GM21717 (cell line): ENCODE measurements around the gene MED8.

Experiments used
- ATAC-seq: cut with Tn5 transposase; IDR thresholded peaks from one replicate; pipeline ENCODE4 v1.9.1; 2021; ENCODE audit warnings: mild to moderate bottlenecking, moderate library complexity; ENCODE audit not compliant: unreplicated experiment

Gene MED8

DNA sequence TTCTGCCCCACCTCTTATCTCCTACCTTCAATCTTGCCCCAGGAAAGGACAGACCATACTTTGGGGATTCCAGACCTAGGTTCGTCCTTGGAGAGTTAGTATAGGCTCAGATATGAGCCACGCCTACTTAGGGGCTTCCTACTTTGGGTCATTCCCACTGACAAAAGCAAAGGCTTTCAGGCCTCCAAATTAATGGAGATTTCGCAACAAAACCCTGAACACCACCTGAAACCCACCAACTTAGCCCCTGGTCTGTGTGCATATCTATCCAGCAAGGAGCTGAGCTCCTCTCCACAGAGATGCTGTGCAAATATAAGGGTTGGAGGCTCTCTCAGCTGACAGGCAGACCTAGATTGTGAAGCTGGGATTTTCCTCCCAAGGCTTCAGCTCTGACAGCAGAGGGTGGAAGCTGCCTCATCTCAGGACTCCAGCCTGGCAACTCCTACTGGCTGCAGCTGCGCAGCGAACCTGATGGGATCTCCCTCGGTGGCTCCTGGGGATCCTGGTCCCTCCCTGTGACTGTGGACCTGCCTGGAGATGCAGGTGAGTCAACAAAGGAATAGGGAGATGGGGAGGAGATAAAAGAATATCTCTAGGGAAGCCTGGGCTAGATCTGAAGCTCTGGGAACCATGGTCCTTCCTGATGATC lies 49.9 kb downstream of the MED8 start:
- no peak for ATAC-seq

GRCh38 chr1:43338001-43338400 lies 51.6 kb downstream of the MED8 start:
- no peak for ATAC-seq

- ATAC-seq = no peak
Measured at GRCh38 chr1:43337588-43337987, 52.0 kb downstream of the MED8 start, which contains the start of gene MPL. TSS of gene MPL (plus strand) at chr1:43337818. CDS start at chr1:43337849, 31 bp downstream.

DNA sequence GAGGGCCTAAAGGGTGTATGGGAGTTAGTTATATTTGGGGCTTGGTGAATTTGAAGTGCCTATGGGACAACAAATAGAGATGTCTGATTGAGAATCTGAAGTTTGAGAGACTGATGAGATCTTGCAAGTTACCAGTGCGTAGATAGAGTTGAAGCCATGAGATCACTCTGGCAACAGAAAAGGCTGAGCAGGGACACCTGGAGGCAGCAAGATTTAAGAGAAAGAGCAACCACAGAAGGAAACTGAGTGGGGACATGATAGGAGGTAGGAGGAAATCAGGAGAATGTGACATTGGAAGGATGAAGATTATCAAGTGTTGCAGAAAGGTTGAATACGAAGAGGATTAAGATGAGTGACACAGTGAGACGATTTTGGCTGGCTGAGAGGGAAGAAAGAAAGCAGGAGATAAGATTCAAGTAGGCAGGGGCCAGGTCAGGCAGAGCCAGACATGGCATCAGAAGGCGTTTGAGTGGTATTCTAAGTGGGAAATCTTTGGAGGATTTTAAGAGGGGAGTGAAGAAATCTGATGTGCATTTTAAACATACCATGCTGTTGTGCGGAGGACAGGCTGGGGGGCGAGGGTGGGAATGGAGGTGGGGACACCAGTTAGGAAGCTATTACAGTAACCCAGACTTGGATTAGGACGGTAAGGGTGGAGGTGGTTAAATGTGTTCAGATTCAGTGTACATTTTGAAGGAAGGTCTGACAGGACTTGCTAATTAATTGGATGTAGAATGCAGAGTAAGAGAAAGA lies 55.0 kb downstream of the MED8 start:
- no peak for ATAC-seq
